ENCODE data around the gene LAG3.

Gene LAG3

GRCh38 chr12:6770094-6770493 is 2.2 kb upstream of the LAG3 start:
- no peak for TF ChIP-seq EZH2phosphoT487 (conservative IDR thresholded peaks at IDR 0.05; ENCODE audit: low read length)
- TF ChIP-seq CTCF (IDR thresholded peaks at IDR 0.05; ENCODE audit: insufficient read depth, low read length, poor library complexity, severe bottlenecking), result no peak
- H3K36me3 ChIP-seq (ENCODE audit: low read length), result no peaks in the 10 kb centered on the region
- H4K20me1 ChIP-seq (ENCODE audit: low read depth, low read length), result no peaks in the 10 kb centered on the region
- H3K9ac ChIP-seq (ENCODE audit: low read length), result no peak overlapping the region
- no peaks in the 10 kb centered on the region for H3K79me2 ChIP-seq (ENCODE audit: insufficient read depth, low read length)
- H3K4me2 ChIP-seq (ENCODE audit: low read depth, low read length, poor library complexity, severe bottlenecking), result no peak overlapping the region
- no peaks in the 10 kb centered on the region for H3K9me3 ChIP-seq (ENCODE audit: insufficient read depth, low read length)
- no peaks in the 10 kb centered on the region for H3K27me3 ChIP-seq (ENCODE audit: low read length)
- H3K27ac ChIP-seq (ENCODE audit: low read depth, low read length), result no peak overlapping the region
- no peak overlapping the region for H2AFZ ChIP-seq (ENCODE audit: low read depth, low read length, severe bottlenecking)
- H3K4me3 ChIP-seq (ENCODE audit: insufficient read depth, low read length, poor library complexity, severe bottlenecking), result no peak overlapping the region
- no peaks in the 10 kb centered on the region for H3K9me2 ChIP-seq (replicated peaks; ENCODE audit: insufficient read depth, low read length)
- no peaks in the 10 kb centered on the region for H3F3A ChIP-seq (ENCODE audit: insufficient read depth)

- H4K20me1 ChIP-seq (ENCODE audit: low read depth, low read length), result no peaks in the 10 kb centered on the region
- H2AFZ ChIP-seq (ENCODE audit: low read depth, low read length, severe bottlenecking), result no peak overlapping the region
- no peaks in the 10 kb centered on the region for H3F3A ChIP-seq (ENCODE audit: insufficient read depth)
- no peaks in the 10 kb centered on the region for H3K9me3 ChIP-seq (ENCODE audit: insufficient read depth, low read length)
- H3K36me3 ChIP-seq (ENCODE audit: low read length), result no peaks in the 10 kb centered on the region
- no peaks in the 10 kb centered on the region for H3K9me2 ChIP-seq (replicated peaks; ENCODE audit: insufficient read depth, low read length)
- H3K9ac ChIP-seq (ENCODE audit: low read length), result no peak overlapping the region
- H3K4me3 ChIP-seq (ENCODE audit: insufficient read depth, low read length, poor library complexity, severe bottlenecking), result no peak overlapping the region
- H3K4me2 ChIP-seq (ENCODE audit: low read depth, low read length, poor library complexity, severe bottlenecking), result no peak overlapping the region
- H3K27ac ChIP-seq (ENCODE audit: low read depth, low read length), result no peak overlapping the region
- no peak for TF ChIP-seq EZH2phosphoT487 (conservative IDR thresholded peaks at IDR 0.05; ENCODE audit: low read length)
- TF ChIP-seq CTCF (IDR thresholded peaks at IDR 0.05; ENCODE audit: insufficient read depth, low read length, poor library complexity, severe bottlenecking), result no peak
- H3K79me2 ChIP-seq (ENCODE audit: insufficient read depth, low read length), result no peaks in the 10 kb centered on the region
- no peaks in the 10 kb centered on the region for H3K27me3 ChIP-seq (ENCODE audit: low read length)
These were observed 1.7 kb upstream of the LAG3 start for GRCh38 chr12:6770600-6770999.

- Histone ChIP-seq H3K36me3 (ENCODE audit: low read length) (no peaks in the 10 kb centered on the region), H2AFZ (ENCODE audit: low read depth, low read length, severe bottlenecking) (no peak overlapping the region), H3K79me2 (ENCODE audit: insufficient read depth, low read length) (no peaks in the 10 kb centered on the region), H3K27ac (ENCODE audit: low read depth, low read length) (no peak overlapping the region), H3K9me2 (replicated peaks; ENCODE audit: insufficient read depth, low read length) (no peaks in the 10 kb centered on the region), H4K20me1 (ENCODE audit: low read depth, low read length) (no peaks in the 10 kb centered on the region), H3K4me3 (ENCODE audit: insufficient read depth, low read length, poor library complexity, severe bottlenecking) (no peak overlapping the region), H3K4me2 (ENCODE audit: low read depth, low read length, poor library complexity, severe bottlenecking) (no peak overlapping the region), H3K9ac (ENCODE audit: low read length) (no peak overlapping the region), H3K9me3 (ENCODE audit: insufficient read depth, low read length) (no peaks in the 10 kb centered on the region), H3K27me3 (ENCODE audit: low read length) (no peaks in the 10 kb centered on the region), H3F3A (ENCODE audit: insufficient read depth) (no peaks in the 10 kb centered on the region)
- TF ChIP-seq EZH2phosphoT487 (conservative IDR thresholded peaks at IDR 0.05; ENCODE audit: low read length) (no peak), CTCF (IDR thresholded peaks at IDR 0.05; ENCODE audit: insufficient read depth, low read length, poor library complexity, severe bottlenecking) (no peak)
These were observed 1.2 kb upstream of the LAG3 start for GRCh38 chr12:6771091-6771495.
